GM12872 (cell line): ENCODE data around the gene SEMA3G.

ENCODE experiments used
- CTCF ChIP-seq: IDR thresholded peaks from 3 replicates; pipeline ENCODE4 v1.5.1; 2011; ENCODE audit warnings: low read depth, mild to moderate bottlenecking, low read length, moderate library complexity; ENCODE audit not compliant: insufficient read depth

The SEMA3G gene

DNA sequence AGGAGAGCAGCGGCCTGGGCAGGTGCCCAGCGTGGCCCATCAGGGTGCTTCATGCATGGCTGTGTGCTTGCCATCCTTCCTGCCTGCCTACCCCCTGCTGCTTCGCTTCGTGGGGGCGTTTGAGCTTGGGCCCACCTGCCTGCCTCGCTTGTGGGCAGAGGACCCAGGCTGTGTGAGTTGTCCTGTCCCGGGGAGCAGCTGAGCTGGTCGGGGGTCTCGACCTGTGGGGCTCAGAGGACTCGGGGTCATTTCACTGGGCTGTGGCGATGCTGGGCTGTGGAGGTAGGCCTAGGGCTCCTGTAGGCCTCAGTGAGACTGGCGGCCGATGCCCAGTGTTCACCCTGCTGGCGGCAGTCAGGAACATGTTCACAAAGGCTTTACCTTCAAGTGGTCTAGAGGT is 38.2 kb upstream of the SEMA3G start:
- no peak for TF ChIP-seq CTCF

- TF ChIP-seq CTCF, result peak; percentile 52
Measured at GRCh38 chr3:52481819-52482521, 37.1 kb upstream of the SEMA3G start.

GRCh38 chr3:52480768-52481715 is 36.1 kb upstream of the SEMA3G start:
- TF ChIP-seq CTCF, result no peak

DNA sequence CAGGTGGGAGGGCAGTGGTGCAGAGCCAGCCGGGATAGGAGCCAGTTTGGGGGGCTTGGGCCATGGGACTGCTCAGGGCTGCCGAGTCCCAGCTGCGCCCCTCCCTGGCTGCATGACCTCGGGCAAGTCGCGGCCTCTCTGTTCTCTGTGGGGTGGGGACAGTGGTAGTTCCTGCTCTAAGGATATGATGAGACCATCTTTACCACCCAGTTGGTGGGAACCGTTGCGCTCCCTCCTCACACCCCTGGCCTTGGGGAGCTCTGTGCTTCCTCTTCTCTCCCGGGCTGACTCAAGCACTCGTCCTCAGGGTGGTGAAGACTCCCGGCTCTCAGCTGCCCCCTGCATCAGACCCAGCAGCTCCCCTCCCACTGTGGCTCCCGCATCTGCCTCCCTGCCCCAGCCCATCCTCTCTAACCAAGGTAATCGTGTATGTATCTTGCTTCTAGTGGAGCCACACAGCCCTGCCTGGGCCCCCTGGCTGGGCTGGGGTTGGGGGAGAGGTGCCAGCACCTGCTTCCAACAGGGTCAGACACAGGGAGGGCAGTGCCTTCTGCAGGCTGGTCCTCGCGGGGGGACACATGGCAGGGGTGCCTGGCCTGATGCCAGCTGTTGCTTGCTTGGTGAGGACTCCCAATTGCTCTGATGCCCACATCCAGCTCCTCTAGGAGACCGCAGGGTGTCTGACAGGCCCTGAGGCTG is 35.1 kb upstream of the SEMA3G start:
- no peak for TF ChIP-seq CTCF

GRCh38 chr3:52479037-52479876 is 34.4 kb upstream of the SEMA3G start:
- TF ChIP-seq CTCF, result no peak

GRCh38 chr3:52477796-52478095 is 32.8 kb upstream of the SEMA3G start:
- TF ChIP-seq CTCF, result no peak
